K562 (cell line): ENCODE results near the gene STXBP4. TPM values are rescaled to one million over a fixed set of nuclear protein-coding genes. Genes with fewer than 3 reads are reported as not detected.
A peak's percentile ranks its signal among the peaks of the same experiment; 100 is the strongest.

Source experiments
- ATAC-seq: fragments of 200-7000 bp; cut with Tn5 transposase; 3 replicates; pipeline ENCODE4 v1.9.1; 2020; ENCODE audit warnings: moderate library complexity
- BruUV-seq: library from RNA; stranded (reverse); fragments of 400-500 nt; replicated peaks from 2 replicates; lab custom pipeline; 2021; lab: Mats Ljungman, UMichigan
- CTCF ChIA-PET: fragments of 300-600 bp; formaldehyde crosslinking; extraction: SDS; loops from one replicate; lab custom pipeline; 2021; ENCODE audit warnings: low intra/inter-chr PET ratio; lab: Yijun Ruan, JAX
- POLR2A ChIA-PET: fragments of 300-600, 350-650 bp; sonication (Branson Sonifier 250); formaldehyde crosslinking; extraction: SDS; loops from one replicate; lab custom pipeline; 2021; ENCODE audit warnings: antibody characterized with exemption, inconsistent platforms; lab: Yijun Ruan, JAX
- DNase-seq, 4 experiments: peaks; one replicate each; pipeline versions ENCODE4 v3.0.0 to v3.0.0-alpha.2; 2011 to 2018; ENCODE audit warnings: low spot score in 3 of 4, mixed read lengths in 3 of 4; ENCODE audit errors: extremely low read depth in 1 of 4
- FAIRE-seq: peaks from 2 replicates; lab custom pipeline; 2011; peaks lifted over from hg19 to GRCh38; lab: Jason Lieb, UNC
- H2AFZ ChIP-seq: 2 replicates; pipeline ENCODE4 v1.6.0; 2011; ENCODE audit warnings: low read depth, low read length, control low read depth, inconsistent platforms
- H3K27ac ChIP-seq: fragments of 200-600 bp; 3 replicates; pipeline ENCODE4 v1.8.0; 2011; ENCODE audit warnings: low read depth, mild to moderate bottlenecking, control low read depth, inconsistent platforms, low read length, moderate library complexity, mixed read lengths; ENCODE audit errors: extremely low read depth
- H3K27me3 ChIP-seq, 2 experiments: fragments of 300-600 bp in 1 of 2; 2 replicates in 1 of 2; 3 replicates in 1 of 2; pipeline versions ENCODE4 v1.6.0 to v1.8.0; 2011; ENCODE audit warnings: inconsistent platforms in 2 of 2, low read length in 2 of 2, mild to moderate bottlenecking in 1 of 2, mixed read lengths in 1 of 2, moderate library complexity in 1 of 2; ENCODE audit not compliant: control insufficient read depth in 2 of 2, insufficient read depth in 2 of 2
- H3K36me3 ChIP-seq: fragments of 300-600 bp; 3 replicates; pipeline ENCODE4 v1.8.0; 2011; ENCODE audit warnings: mild to moderate bottlenecking, low read length, inconsistent platforms; ENCODE audit not compliant: control insufficient read depth, insufficient read depth
- H3K4me1 ChIP-seq, 2 experiments: fragments of 200-600 bp in 1 of 2; replicated peaks in 1 of 2; 2 replicates in 1 of 2; 3 replicates in 1 of 2; pipeline versions ENCODE4 v1.5.1 to v1.8.0; 2011; ENCODE audit warnings: inconsistent platforms in 2 of 2, low read length in 2 of 2, mild to moderate bottlenecking in 1 of 2, mixed read lengths in 1 of 2, moderate library complexity in 1 of 2; ENCODE audit not compliant: control insufficient read depth in 2 of 2, insufficient read depth in 2 of 2
- H3K4me2 ChIP-seq: 2 replicates; pipeline ENCODE4 v1.6.1; 2011; ENCODE audit warnings: low read length, control low read depth, inconsistent platforms, mixed read lengths; ENCODE audit not compliant: insufficient read depth
- H3K4me3 ChIP-seq: fragments of 200-600 bp; sonication (generic), shearing (Covaris generic); 2 replicates; pipeline ENCODE4 v1.5.1; 2016; ENCODE audit warnings: control low read depth, inconsistent platforms
- H3K79me2 ChIP-seq: fragments of 200-600 bp; 3 replicates; pipeline ENCODE4 v1.8.0; 2011; ENCODE audit warnings: low read length, inconsistent platforms; ENCODE audit not compliant: control insufficient read depth, insufficient read depth
- H3K9ac ChIP-seq, 2 experiments: 2 replicates each; pipeline versions ENCODE4 v1.6.0 to v1.6.1; 2011; ENCODE audit warnings: low read depth in 2 of 2, low read length in 2 of 2, control low read depth in 1 of 2, inconsistent platforms in 1 of 2, mild to moderate bottlenecking in 1 of 2, mixed read lengths in 1 of 2; ENCODE audit not compliant: insufficient read depth in 1 of 2
- H3K9me1 ChIP-seq: one replicate; pipeline ENCODE4 v1.6.0; 2011; ENCODE audit warnings: inconsistent platforms, mild to moderate bottlenecking, low read length, moderate library complexity; ENCODE audit not compliant: control insufficient read depth, insufficient read depth
- H3K9me3 ChIP-seq: replicated peaks from 2 replicates; pipeline ENCODE4 v1.5.1; 2011; ENCODE audit warnings: low read depth, low read length, inconsistent platforms; ENCODE audit not compliant: control insufficient read depth, insufficient read depth
- H4K20me1 ChIP-seq: replicated peaks from 2 replicates; pipeline ENCODE4 v1.6.1; 2011; ENCODE audit warnings: low read length, inconsistent platforms, mixed read lengths; ENCODE audit not compliant: control insufficient read depth, insufficient read depth
- BRD9 ChIP-seq: fragments of 450-650 bp; IDR thresholded peaks from 2 replicates; pipeline ENCODE4 v1.6.1; 2018; ENCODE audit warnings: low read depth; ENCODE audit not compliant: partially characterized antibody
- CBX5 ChIP-seq: IDR thresholded peaks from 2 replicates; pipeline ENCODE4 v1.6.1; 2014; ENCODE audit warnings: low read depth, borderline replicate concordance
- DIDO1 ChIP-seq: fragments of 450-650 bp; IDR thresholded peaks from 2 replicates; pipeline ENCODE4 v1.6.1; 2016; ENCODE audit warnings: low read depth, missing biosample characterization, missing genetic modification characterization
- GTF2F1 ChIP-seq: IDR thresholded peaks from 2 replicates; pipeline ENCODE4 v1.6.1; 2011; ENCODE audit warnings: low read depth, low read length, improper control_type of control experiment
- JUND ChIP-seq, 2 experiments: IDR thresholded peaks; 2 replicates in 1 of 2; 3 replicates in 1 of 2; pipeline ENCODE4 v1.6.1; 2011; ENCODE audit warnings: borderline replicate concordance in 2 of 2, low read depth in 2 of 2, low read length in 2 of 2, improper control_type of control experiment in 1 of 2, missing biosample characterization in 1 of 2, missing genetic modification characterization in 1 of 2, missing genetic modification reagents in 1 of 2
- LEF1 ChIP-seq: fragments of 450-650 bp; IDR thresholded peaks from 2 replicates; pipeline ENCODE4 v1.6.1; 2016; ENCODE audit warnings: mild to moderate bottlenecking
- RBM22 ChIP-seq: fragments of 200-400 bp; formaldehyde crosslinking; IDR thresholded peaks from 2 replicates; pipeline ENCODE4 v1.6.1; 2018; ENCODE audit warnings: low read length, low read depth; ENCODE audit not compliant: poor library complexity, severe bottlenecking
- TBL1XR1 ChIP-seq, 2 experiments: IDR thresholded peaks; 2 replicates each; pipeline ENCODE4 v1.6.1; 2012; ENCODE audit warnings: improper control_type of control experiment in 2 of 2, low read length in 2 of 2, mild to moderate bottlenecking in 1 of 2
- TEAD4 ChIP-seq, 2 experiments: sonication (generic) in 1 of 2; formaldehyde crosslinking in 1 of 2; IDR thresholded peaks; 2 replicates each; pipeline versions ENCODE4 v1.6.1 to v1.8.0; 2012 to 2022; ENCODE audit warnings: borderline replicate concordance in 1 of 2, inconsistent platforms in 1 of 2, low read length in 1 of 2, mild to moderate bottlenecking in 1 of 2, missing genetic modification reagents in 1 of 2
- TSC22D4 ChIP-seq: fragments of 450-650 bp; IDR thresholded peaks from 2 replicates; pipeline ENCODE4 v1.6.1; 2016; ENCODE audit warnings: missing genetic modification characterization, missing biosample characterization, control low read depth
- ZNF224 ChIP-seq: sonication (generic); formaldehyde crosslinking; IDR thresholded peaks from 2 replicates; pipeline ENCODE4 v1.8.0; 2022; ENCODE audit warnings: mild to moderate bottlenecking, missing genetic modification reagents
- WGBS: fragments of 100-300 bp; shearing (Covaris generic); methylation state at CpG from one replicate; pipeline ENCODE4 v1.1.6; 2016; ENCODE audit warnings: low coverage, mixed read lengths; ENCODE audit not compliant: insufficient coverage; ENCODE audit errors: missing lambda C conversion rate; 5-methylcytosine and 5-hydroxymethylcytosine counted together
- in situ Hi-C: fragments of 300-500 bp; cut with MboI; formaldehyde crosslinking; loops from 4 replicates; pipeline ENCODE4 v1.15.0; 2018; ENCODE audit warnings: inconsistent platforms, mixed read lengths
- intact Hi-C: fragments of 100-400 bp; cut with micrococcal nuclease; formaldehyde crosslinking; loops from 2 replicates; pipeline ENCODE4 v1.14.2; 2022
- polyA plus RNA-seq, 8 experiments: library from polyadenylated mRNA; depleted of rRNA in 4 of 8; stranded (reverse) in 5 of 8; unstranded in 3 of 8; fragments of >200 nt; fragmentation: Nextera tagmentation in 2 of 8; fragmentation: Illumina TruSeq in 1 of 8; extraction: Ambion mirVana in 2 of 8; extraction: Trizol in 1 of 8; gene quantifications; 2 replicates each; pipeline versions ENCODE4 v1.2.1 to v1.2.3, GENCODE V29; 2011 to 2014; ENCODE audit warnings: inconsistent platforms in 1 of 8, missing spikeins in 1 of 8
- total RNA-seq, 7 experiments: library from RNA; depleted of rRNA in 6 of 7; stranded (reverse); fragments of >200 nt in 6 of 7; fragmentation: Illumina TruSeq in 2 of 7; extraction: Trizol in 2 of 7; gene quantifications; 2 replicates each; pipeline versions ENCODE4 v1.2.1 to v1.2.3, GENCODE V29; 2011 to 2021; ENCODE audit warnings: low replicate concordance in 1 of 7

The STXBP4 gene
- total and polyA plus RNA-seq, 9 of the 15 experiments (the other 6 are each of a cell fraction or from before 2014, with no cell fraction given), result 11.6 to 23.2 (median 18.5) TPM

DNA sequence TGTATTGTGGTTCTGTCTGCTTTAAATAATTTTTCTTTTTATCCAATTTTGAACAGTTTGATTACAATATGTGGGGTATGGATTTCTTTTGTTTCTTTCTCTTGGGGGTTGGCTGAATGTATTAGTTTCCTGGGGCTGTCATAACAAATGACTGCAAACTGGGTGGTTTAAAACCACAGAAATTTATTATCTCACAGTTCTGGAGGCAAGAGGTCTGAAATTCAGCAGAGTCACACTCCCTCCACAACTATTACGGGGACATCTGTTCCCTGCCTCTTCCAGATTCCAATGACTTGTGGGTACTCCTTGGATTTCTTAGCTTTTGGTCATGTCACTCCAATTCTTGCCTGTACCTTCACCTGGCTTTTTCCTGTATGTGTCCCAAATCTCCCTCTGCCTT is 23.8 kb upstream of the STXBP4 start (continued):
- TF ChIP-seq TEAD4 (IDR thresholded peaks at IDR 0.05; ENCODE audit: low read length), result peak; percentile 30; the same call in 1 of the 2 replicates
- TF ChIP-seq TEAD4 (CRISPR knock-in tag; IDR thresholded peaks at IDR 0.05; ENCODE audit: borderline replicate concordance), result no peak
- TF ChIP-seq LEF1, result 0 out of 2 replicates have a peak, but pooled peaks have one; percentile 32
- TF ChIP-seq DIDO1 (tag), result no peak
- TF ChIP-seq GTF2F1, result no peak
- no peak for TF ChIP-seq RBM22
- TF ChIP-seq TBL1XR1 (IDR thresholded peaks at IDR 0.05; ENCODE audit: low read length in 2 of 2), result no peak
- no peak for TF ChIP-seq ZNF224 (CRISPR knock-in tag)
- no peak for TF ChIP-seq JUND (IDR thresholded peaks at IDR 0.05; ENCODE audit: borderline replicate concordance, low read depth, low read length)
- 0 out of 3 replicates have a peak, but pooled peaks have one; percentile 16 for TF ChIP-seq JUND (tag; IDR thresholded peaks at IDR 0.05; ENCODE audit: borderline replicate concordance, low read depth, low read length)
- no peak for TF ChIP-seq CBX5
- TF ChIP-seq, all 486 proteins: peak for 19

DNA sequence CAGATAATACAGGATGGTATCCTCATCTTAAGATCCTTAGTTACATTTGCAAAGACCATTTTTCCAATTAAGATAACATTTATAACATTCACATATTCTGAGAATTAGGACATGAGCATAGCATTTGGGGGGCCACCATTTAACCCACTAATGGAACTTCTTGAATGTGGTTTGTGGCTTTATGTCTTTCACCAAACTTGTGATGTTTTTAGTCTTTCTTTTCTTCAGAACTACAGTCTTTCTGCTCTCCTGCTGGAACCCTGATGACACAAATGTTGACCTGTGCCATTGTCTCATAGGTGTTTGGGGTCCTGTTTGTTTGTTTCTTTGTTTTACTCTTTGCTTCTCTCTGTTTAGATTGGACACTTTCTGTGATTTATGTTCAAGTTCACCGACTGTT is 23.3 kb upstream of the STXBP4 start:
- no peak overlapping the region for H3K4me3 ChIP-seq
- no peak for FAIRE-seq
- POLR2A ChIA-PET, result interaction anchor here (0.9 to 1.5 kb wide), 2 partner anchors 11 to 28 kb away, joined by 3 read pairs; no protein-coding TSS in a partner anchor

More for the DNA sequence above, 23.3 kb upstream of the STXBP4 start:
- 15% methylated on average over 1 of the region's 1 CpG for WGBS
- Histone ChIP-seq H3K4me1 (peaks cover 0 to 3% of the 10 kb centered on the region in 2 experiments; a peak in 3 of 5 replicates), H3K9me1 (no peaks in the 10 kb centered on the region), H3K9ac (no peak overlapping the region), H3K27me3 (no peaks in the 10 kb centered on the region), H3K36me3 (peaks cover 9% of the 10 kb centered on the region; the same call in 2 of the 3 replicates)
- no peak for ATAC-seq
- intact Hi-C loops, result no loop called here
- TF ChIP-seq BRD9 (no peak), TSC22D4 (tag) (no peak)
- TF ChIP-seq, all 486 proteins: peak for 0
- Histone ChIP-seq H4K20me1 (no peaks in the 10 kb centered on the region), H3K27ac (no peak overlapping the region; the same call in 2 of the 3 replicates), H3K9me3 (no peaks in the 10 kb centered on the region), H3K79me2 (no peaks in the 10 kb centered on the region), H2AFZ (no peak overlapping the region), H3K4me2 (peak overlapping the region; percentile 16; the same call in 1 of the 2 replicates)
- BruUV-seq, result no TSS peak
- DNase-seq, result no peak
- in situ Hi-C loops, result no loop called here
- CTCF ChIA-PET, result no interaction called here
